Panc1 (cell line): Measurements from ENCODE around the gene CHRNB1. TPM values are rescaled to one million over a fixed set of nuclear protein-coding genes. Genes with fewer than 3 reads are reported as not detected.

Experiments used
- ATAC-seq: fragments of 200-7000 bp; cut with Tn5 transposase; 2 replicates; pipeline ENCODE4 v1.9.1; 2020; ENCODE audit warnings: mild to moderate bottlenecking, moderate library complexity
- BruUV-seq: library from RNA; stranded (reverse); fragments of 400-500 nt; replicated peaks from 2 replicates; lab custom pipeline; 2021; lab: Mats Ljungman, UMichigan
- CTCF ChIA-PET: fragments of 300-600 bp; sonication (Branson Sonifier 250); formaldehyde crosslinking; loops from one replicate; lab custom pipeline; 2022; ENCODE audit warnings: antibody characterized with exemption; lab: Charles Lee
- POLR2A ChIA-PET: fragments of 300-600 bp; sonication (Branson Sonifier 250); formaldehyde crosslinking; loops from one replicate; lab custom pipeline; 2022; ENCODE audit warnings: antibody characterized with exemption; lab: Charles Lee
- DNase-seq: peaks from one replicate; pipeline ENCODE4 v3.0.0-alpha.2; 2010; ENCODE audit warnings: low read depth, low spot score
- H3K27ac ChIP-seq: 2 replicates; pipeline ENCODE4 v1.5.1; 2011; ENCODE audit warnings: mild to moderate bottlenecking, low read length, inconsistent platforms
- H3K27me3 ChIP-seq: fragments of 200-500 bp; sonication (Bioruptor generic); 2 replicates; pipeline ENCODE4 v1.6.0; 2014; ENCODE audit warnings: low read length, inconsistent platforms; ENCODE audit not compliant: control insufficient read depth, insufficient read depth
- H3K36me3 ChIP-seq: fragments of 200-500 bp; sonication (Bioruptor generic); 2 replicates; pipeline ENCODE4 v1.5.1; 2014; ENCODE audit warnings: inconsistent platforms, mild to moderate bottlenecking, low read length, moderate library complexity; ENCODE audit not compliant: control insufficient read depth, insufficient read depth
- H3K4me1 ChIP-seq: 2 replicates; pipeline ENCODE4 v1.5.1; 2011; ENCODE audit warnings: inconsistent platforms, mild to moderate bottlenecking, low read length, moderate library complexity; ENCODE audit not compliant: control insufficient read depth, insufficient read depth
- H3K4me3 ChIP-seq, 2 experiments: 2 replicates each; pipeline ENCODE4 v1.5.1; 2011 to 2012; ENCODE audit warnings: low read depth in 2 of 2, low read length in 2 of 2, mild to moderate bottlenecking in 2 of 2, inconsistent platforms in 1 of 2, moderate library complexity in 1 of 2
- H3K9me3 ChIP-seq: fragments of 200-500 bp; sonication (Bioruptor generic); 2 replicates; pipeline ENCODE4 v1.5.1; 2014; ENCODE audit warnings: low read depth, mild to moderate bottlenecking, inconsistent platforms, low read length, moderate library complexity; ENCODE audit not compliant: control insufficient read depth, insufficient read depth
- POLR2AphosphoS5 ChIP-seq: IDR thresholded peaks from 2 replicates; pipeline ENCODE4 v1.6.1; 2012; ENCODE audit warnings: mild to moderate bottlenecking, low read depth, low read length, moderate library complexity
- SIN3A ChIP-seq: IDR thresholded peaks from 2 replicates; pipeline ENCODE4 v1.6.1; 2012; ENCODE audit warnings: low read depth, mild to moderate bottlenecking, low read length, moderate library complexity, borderline replicate concordance; ENCODE audit not compliant: insufficient read depth
- TCF7L2 ChIP-seq: IDR thresholded peaks from 2 replicates; pipeline ENCODE4 v1.6.1; 2011; ENCODE audit warnings: mild to moderate bottlenecking, low read depth, low read length, inconsistent platforms
- in situ Hi-C: cut with HindIII; loops from 2 replicates; pipeline ENCODE4 v1.10.0; 2016; ENCODE audit warnings: low sequenced_read_pairs, low pct_unique_long_range_greater_than_20kb
- intact Hi-C: fragments of 100-400 bp; cut with micrococcal nuclease; formaldehyde crosslinking; loops from one replicate; pipeline ENCODE4 v1.10.0; 2022; ENCODE audit not compliant: unreplicated experiment
- total RNA-seq: library from RNA; stranded (reverse); gene quantifications from one replicate; pipeline ENCODE4 v1.2.1, GENCODE V29; 2021; ENCODE audit not compliant: unreplicated experiment
- TF ChIP-seq, protein P1 (sequence below), 2 experiments: IDR thresholded peaks; 2 replicates each; pipeline ENCODE4 v1.6.1; 2011 to 2012; ENCODE audit warnings: low read depth in 2 of 2, control low read depth in 1 of 2, low read length in 1 of 2, mild to moderate bottlenecking in 1 of 2, moderate library complexity in 1 of 2; ENCODE audit not compliant: insufficient read depth in 1 of 2
- TF ChIP-seq, protein P2 (sequence below): fragments of 450-650 bp; IDR thresholded peaks from 2 replicates; pipeline ENCODE4 v1.5.1; 2017; ENCODE audit warnings: mild to moderate bottlenecking

Gene CHRNB1
- total RNA-seq, 1 experiment from 2014 or later = 14.3 TPM

DNA sequence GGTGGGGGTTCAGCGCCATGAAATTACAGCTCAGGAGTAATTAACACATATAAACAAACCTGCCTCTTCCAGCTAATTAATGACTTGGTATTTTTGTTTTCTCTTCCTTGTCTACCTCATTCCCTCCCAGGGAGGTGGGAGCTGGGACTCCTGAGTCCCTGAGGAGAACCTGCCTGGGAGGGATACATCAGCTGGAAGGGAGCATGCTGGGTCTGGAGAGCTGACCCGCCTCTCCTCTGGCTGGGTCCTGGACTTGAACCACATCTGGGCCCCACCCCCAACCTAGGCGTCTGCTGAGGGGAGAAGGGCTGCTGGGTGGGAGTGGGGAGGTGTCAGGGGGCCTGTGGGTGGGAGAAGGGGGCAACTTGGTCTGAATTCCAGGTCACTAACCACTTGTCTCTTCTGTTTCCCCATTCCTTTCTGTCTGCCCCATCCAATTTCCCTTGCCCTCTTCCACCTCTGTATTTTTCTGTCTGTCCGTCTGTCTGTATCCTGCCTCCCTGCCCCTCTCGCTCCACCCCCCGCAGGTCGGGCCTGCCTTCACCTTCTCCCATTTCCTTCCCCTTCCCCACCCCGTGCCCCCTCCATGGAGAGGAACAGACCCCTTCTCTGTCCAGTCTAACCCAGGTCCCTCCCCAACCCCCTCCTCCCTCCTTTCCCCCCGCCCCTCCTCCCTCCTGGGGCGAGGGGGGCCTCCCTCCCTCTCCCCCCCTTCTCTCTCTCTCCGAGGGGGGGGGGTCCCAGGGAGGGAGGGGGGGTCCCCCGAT is 37.2 kb upstream of the CHRNB1 start, which contains the start of gene NLGN2:
Gene NLGN2, plus strand, starts transcription at position 361 of the 767 bp plus-strand sequence. CDS start 411 bp downstream, outside the sequence.
- DNase-seq = no peak
- intact Hi-C loops = no loop called here
- no TSS peak for BruUV-seq

DNA sequence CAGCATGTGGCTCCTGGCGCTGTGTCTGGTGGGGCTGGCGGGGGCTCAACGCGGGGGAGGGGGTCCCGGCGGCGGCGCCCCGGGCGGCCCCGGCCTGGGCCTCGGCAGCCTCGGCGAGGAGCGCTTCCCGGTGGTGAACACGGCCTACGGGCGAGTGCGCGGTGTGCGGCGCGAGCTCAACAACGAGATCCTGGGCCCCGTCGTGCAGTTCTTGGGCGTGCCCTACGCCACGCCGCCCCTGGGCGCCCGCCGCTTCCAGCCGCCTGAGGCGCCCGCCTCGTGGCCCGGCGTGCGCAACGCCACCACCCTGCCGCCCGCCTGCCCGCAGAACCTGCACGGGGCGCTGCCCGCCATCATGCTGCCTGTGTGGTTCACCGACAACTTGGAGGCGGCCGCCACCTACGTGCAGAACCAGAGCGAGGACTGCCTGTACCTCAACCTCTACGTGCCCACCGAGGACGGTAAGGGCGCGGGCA is 36.6 kb upstream of the CHRNB1 start:
- Histone ChIP-seq H3K36me3 (no peaks in the 10 kb centered on the region), H3K27me3 (no peaks in the 10 kb centered on the region), H3K4me3 (no peak overlapping the region), H3K9me3 (no peaks in the 10 kb centered on the region), H3K27ac (no peak overlapping the region), H3K4me1 (no peaks in the 10 kb centered on the region; the same call in 1 of the 2 replicates)
- intact Hi-C loops = no loop called here
- no TSS peak for BruUV-seq
- CTCF ChIA-PET = no interaction called here
- ATAC-seq (no peak), DNase-seq (no peak)
- in situ Hi-C loops = no loop called here
- TF ChIP-seq TCF7L2 (no peak), POLR2AphosphoS5 (no peak), SIN3A (no peak)
- TF ChIP-seq, protein P1, sequence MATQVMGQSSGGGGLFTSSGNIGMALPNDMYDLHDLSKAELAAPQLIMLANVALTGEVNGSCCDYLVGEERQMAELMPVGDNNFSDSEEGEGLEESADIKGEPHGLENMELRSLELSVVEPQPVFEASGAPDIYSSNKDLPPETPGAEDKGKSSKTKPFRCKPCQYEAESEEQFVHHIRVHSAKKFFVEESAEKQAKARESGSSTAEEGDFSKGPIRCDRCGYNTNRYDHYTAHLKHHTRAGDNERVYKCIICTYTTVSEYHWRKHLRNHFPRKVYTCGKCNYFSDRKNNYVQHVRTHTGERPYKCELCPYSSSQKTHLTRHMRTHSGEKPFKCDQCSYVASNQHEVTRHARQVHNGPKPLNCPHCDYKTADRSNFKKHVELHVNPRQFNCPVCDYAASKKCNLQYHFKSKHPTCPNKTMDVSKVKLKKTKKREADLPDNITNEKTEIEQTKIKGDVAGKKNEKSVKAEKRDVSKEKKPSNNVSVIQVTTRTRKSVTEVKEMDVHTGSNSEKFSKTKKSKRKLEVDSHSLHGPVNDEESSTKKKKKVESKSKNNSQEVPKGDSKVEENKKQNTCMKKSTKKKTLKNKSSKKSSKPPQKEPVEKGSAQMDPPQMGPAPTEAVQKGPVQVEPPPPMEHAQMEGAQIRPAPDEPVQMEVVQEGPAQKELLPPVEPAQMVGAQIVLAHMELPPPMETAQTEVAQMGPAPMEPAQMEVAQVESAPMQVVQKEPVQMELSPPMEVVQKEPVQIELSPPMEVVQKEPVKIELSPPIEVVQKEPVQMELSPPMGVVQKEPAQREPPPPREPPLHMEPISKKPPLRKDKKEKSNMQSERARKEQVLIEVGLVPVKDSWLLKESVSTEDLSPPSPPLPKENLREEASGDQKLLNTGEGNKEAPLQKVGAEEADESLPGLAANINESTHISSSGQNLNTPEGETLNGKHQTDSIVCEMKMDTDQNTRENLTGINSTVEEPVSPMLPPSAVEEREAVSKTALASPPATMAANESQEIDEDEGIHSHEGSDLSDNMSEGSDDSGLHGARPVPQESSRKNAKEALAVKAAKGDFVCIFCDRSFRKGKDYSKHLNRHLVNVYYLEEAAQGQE (IDR thresholded peaks at IDR 0.05; ENCODE audit: insufficient read depth in 1 of 2, low read depth in 2 of 2, low read length in 1 of 2) = no peak
- TF ChIP-seq, protein P2, sequence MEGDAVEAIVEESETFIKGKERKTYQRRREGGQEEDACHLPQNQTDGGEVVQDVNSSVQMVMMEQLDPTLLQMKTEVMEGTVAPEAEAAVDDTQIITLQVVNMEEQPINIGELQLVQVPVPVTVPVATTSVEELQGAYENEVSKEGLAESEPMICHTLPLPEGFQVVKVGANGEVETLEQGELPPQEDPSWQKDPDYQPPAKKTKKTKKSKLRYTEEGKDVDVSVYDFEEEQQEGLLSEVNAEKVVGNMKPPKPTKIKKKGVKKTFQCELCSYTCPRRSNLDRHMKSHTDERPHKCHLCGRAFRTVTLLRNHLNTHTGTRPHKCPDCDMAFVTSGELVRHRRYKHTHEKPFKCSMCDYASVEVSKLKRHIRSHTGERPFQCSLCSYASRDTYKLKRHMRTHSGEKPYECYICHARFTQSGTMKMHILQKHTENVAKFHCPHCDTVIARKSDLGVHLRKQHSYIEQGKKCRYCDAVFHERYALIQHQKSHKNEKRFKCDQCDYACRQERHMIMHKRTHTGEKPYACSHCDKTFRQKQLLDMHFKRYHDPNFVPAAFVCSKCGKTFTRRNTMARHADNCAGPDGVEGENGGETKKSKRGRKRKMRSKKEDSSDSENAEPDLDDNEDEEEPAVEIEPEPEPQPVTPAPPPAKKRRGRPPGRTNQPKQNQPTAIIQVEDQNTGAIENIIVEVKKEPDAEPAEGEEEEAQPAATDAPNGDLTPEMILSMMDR = no peak
- POLR2A ChIA-PET = no interaction called here

More for the DNA sequence above, 37.2 kb upstream of the CHRNB1 start, which contains the start of gene NLGN2:
- no peak within 1 kb of the TSS for H3K27ac ChIP-seq
- peaks cover 3% of the 10 kb centered on the region for H3K4me1 ChIP-seq
- ATAC-seq = no peak
- H3K9me3 ChIP-seq = no peaks in the 10 kb centered on the region
- H3K27me3 ChIP-seq = no peaks in the 10 kb centered on the region
- ChIA-PET POLR2A (no interaction called here), CTCF (no interaction called here)
- H3K36me3 ChIP-seq = no peaks in the 10 kb centered on the region
- TF ChIP-seq, protein P1 (IDR thresholded peaks at IDR 0.05; ENCODE audit: insufficient read depth in 1 of 2, low read depth in 2 of 2, low read length in 1 of 2) = no peak
- TF ChIP-seq TCF7L2 (no peak), POLR2AphosphoS5 (no peak), SIN3A (no peak)
- TF ChIP-seq, protein P2 = no peak
- in situ Hi-C loops = no loop called here
- H3K4me3 ChIP-seq = no peak within 1 kb of the TSS
